Kidney glomerular epithelial cell (primary cell): ENCODE data around the gene DGKG.
A peak's percentile ranks its signal among the peaks of the same experiment; 100 is the strongest.

ENCODE experiments used
- DNase-seq: peaks from one replicate; lab custom pipeline; 2025; lab: John Stamatoyannopoulos, UW

The DGKG gene

DNA sequence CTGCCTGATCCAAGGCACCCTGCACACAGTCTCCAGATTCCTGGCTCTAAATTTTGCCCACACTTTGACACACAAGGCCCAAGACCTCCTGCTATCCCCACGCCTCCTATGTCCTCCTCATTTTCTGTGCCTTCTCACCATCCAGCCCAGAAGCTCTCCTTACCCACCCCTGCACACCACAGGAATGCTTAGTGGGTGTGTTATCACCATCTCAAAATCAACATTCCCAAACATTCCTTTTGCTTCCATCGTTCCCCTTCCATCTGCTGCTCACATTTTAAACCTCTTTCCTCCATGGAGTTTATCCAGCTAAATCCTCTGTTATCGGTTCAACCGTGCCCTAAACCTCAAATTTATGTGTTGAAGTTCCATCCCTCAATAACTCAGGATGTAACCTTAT lies 43.9 kb downstream of the DGKG start:
- DNase-seq, result no peak

DNA sequence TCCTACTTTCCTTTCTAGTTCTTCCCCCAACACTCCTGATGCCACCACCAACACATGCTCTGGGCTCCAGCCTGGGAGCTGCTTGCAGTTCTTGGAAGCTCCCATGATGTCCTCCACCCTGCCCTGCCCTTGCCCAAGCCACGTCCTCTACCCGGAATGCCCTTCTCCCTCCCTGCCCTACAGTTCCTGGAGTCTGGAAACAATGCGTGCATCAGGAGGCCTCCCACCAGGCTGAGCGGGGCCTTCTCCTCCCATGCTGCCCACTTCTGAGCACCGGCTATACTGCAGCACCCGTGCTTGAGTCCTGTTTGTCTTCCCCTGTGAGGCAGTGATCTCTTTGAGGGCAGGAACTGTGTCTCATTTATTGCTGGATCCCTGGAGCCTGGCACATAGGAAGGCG lies 44.6 kb downstream of the DGKG start:
- DNase-seq, result no peak

- no peak for DNase-seq
Measured at GRCh38 chr3:186316666-186317260, 45.3 kb downstream of the DGKG start.

DNA sequence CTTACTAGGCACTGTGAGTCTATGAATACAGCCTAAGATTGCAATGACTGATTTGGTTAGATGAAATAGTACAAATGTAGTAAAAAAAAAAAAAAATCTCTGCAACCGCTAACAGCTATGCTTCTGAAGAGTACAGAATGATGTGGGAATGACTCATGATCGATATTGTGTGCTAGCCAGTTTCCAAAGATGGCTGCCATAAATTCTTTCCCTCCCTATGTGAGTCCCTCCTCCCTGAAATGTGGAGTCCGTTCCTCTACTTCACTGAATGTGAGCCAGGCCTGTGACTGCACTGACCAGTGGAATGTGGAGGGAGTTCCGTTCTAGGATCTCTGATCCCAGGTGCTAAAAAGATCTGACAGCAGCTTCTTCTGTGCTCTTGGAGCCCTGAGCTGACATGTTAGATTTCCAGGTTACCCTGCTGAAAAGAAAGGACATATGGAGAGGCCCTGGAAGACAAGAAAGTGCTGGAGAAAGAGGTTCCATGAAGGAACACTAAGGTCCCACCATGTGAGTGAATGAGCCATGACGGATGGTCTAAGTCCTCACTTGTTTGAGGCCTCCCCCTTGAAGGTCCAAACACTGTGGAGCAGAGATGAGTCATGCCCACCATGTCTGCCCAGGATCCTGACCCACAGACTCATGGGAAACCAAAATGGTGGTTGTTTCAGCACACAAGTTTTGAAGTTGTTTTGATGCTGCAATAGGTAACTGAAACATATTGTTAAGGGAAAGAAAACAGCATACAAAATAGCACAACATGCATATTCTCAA lies 46.3 kb downstream of the DGKG start:
- DNase-seq, result no peak

- DNase-seq, result no peak
Measured at GRCh38 chr3:186314896-186315295, 47.1 kb downstream of the DGKG start.

GRCh38 chr3:186311441-186311840 lies 50.6 kb downstream of the DGKG start:
- DNase-seq, result no peak

GRCh38 chr3:186308549-186308948 lies 53.5 kb downstream of the DGKG start:
- no peak for DNase-seq

- DNase-seq, result peak; percentile 12
Measured at GRCh38 chr3:186307594-186308221, 54.3 kb downstream of the DGKG start.

DNA sequence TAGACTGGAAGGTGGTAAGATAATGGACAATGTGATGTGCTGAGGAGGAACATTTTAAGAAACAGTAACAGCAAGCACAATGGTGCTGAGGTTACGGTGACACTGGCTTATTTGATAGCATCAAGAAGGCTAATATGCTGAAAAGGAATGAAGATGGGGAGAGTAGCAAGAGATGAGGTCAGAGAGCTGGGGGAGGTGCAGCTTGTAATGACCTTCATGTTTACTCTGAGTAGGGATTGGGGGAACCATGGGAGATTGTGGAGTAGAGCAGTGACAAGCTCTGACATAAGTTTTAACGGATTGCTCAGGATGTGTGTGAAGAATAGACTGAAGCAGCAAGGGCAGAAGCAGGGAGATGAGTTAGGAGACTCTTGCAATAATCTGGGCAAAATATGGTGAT lies 56.7 kb downstream of the DGKG start:
- no peak for DNase-seq

- DNase-seq, result peak; percentile 40
Measured at GRCh38 chr3:186303965-186304364, 58.1 kb downstream of the DGKG start.

DNA sequence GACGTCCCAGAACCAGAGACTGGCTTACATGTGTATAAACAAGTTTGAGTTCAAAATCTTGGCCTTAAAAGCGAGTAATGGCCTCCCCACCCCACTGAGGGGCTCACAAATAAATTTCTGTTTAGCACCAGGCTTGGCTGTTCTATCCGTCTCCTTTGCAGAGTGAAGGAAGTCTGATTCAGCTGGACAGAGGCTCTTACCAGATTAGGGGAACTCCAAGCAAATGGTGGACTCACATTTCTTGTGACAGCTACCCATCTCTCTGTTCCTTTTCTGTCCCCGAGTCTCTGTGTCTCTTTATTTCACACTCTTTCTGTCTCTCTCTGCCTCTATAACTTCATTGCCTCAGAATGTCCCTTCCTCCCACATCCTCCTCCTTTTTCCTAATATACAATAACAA lies 62.7 kb downstream of the DGKG start:
- no peak for DNase-seq

- DNase-seq, result no peak
Measured at GRCh38 chr3:186298876-186299275, 63.2 kb downstream of the DGKG start.

DNA sequence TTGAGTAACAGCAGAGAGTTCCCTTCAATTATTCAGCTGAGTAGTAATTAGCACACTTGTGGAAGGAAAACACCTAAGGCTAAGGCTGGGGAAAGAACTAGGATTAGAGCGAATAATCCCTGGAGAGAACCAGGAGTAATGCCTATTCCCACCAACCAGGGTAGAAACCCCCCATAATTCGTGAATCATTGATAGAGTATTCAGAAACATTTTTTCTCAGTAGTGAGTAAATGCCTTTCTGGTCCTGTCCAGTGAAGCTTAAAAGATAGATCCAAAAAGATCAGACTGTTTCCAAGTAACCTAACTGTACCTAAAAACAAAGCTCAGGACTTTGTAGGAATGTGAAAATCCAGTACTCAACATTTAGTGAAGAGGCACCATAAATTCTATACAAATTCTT lies 71.2 kb downstream of the DGKG start:
- peak; percentile 43 for DNase-seq

GRCh38 chr3:186287711-186288110 lies 74.3 kb downstream of the DGKG start:
- peak; percentile 11 for DNase-seq

GRCh38 chr3:186286114-186286513 lies 75.9 kb downstream of the DGKG start:
- no peak for DNase-seq

GRCh38 chr3:186284661-186285060 lies 77.4 kb downstream of the DGKG start:
- no peak for DNase-seq

DNA sequence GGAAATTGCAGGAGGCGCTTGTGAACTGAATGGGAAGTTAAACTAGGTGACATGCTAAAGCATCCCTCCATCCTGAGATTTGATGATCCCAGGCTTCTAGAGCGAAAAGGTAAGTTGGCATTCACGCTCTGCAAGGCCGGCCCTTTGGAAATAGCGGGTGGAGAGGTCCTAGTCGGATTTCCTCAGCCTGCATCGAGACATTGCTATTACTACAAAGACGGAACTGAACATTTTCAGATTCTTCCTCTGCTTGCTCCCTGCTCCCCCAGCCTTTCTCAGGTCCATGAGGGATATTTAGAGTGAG lies 77.7 kb downstream of the DGKG start:
- no peak for DNase-seq

- no peak for DNase-seq
Measured at GRCh38 chr3:186283651-186284348, 78.2 kb downstream of the DGKG start.

GRCh38 chr3:186283096-186283495 lies 78.9 kb downstream of the DGKG start:
- no peak for DNase-seq

GRCh38 chr3:186281176-186281575 lies 80.9 kb downstream of the DGKG start:
- peak; percentile 12 for DNase-seq

DNA sequence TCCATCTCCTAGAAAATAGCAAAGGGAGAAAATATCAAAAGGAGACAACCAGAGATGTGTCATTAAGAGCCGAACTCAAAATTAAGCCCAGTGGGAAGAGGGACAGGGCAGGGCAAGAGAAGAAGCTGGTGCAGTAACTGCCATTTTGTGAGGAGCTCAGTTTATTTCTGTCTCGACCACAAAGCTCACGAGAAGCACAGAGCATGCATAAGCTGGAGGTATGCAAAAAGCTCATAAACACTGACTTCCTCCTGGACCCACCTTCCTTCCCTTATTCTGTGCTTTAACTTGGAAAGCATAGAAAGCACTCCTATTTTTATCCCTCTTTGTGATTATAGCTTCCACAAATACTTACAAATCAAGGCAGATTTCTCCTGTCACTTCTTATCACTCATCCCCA lies 81.3 kb downstream of the DGKG start:
- DNase-seq, result no peak

DNA sequence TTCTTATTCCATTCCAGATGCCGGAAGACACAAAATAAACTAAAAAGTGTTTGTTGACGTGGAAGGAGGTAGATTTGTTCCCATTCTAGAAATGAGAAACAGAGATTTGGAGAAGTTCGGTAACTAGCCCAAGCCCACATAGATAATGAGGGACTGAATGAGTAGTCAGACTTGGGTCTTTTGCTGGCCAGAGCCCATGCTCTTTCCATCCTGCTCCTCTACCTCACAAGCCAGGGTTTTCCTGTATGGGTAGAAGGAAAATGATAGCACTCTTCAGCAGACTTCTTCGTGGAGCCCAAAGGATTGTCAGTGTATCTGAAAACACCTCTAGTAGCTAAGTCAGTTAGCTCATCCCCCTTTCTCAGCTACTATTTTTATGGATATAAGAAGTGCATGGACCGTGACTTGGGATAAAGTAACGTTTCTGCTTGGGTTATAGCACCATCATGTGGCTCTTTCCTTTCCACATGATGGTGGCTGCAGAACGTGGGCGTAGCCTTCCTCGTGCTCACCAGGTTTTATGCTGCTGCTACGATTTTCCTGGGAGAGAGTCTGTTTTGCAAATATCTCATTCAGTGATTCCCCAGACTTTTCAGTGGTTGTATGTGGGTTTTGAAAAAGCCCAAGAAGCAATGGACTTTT lies 84.6 kb downstream of the DGKG start:
- peak; percentile 63 for DNase-seq

DNA sequence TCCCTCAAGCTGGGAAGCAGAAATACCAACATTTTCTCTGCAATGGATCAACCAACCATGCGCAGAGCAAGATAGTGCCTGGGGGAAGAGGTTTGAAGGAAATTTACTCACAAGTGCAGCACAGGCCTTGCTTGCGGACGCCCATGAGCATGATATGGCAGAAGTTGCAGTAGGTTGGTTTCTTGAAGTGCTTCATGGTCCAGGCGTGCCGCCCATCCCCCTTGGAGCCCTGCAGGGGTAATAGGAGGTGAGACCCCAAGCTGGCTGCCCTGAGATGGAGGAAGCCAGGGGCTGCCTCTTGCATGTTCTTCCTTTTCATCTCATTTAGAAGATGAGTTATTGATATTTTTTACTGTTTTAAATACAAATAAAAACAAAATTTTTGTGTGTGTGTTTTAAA lies 86.6 kb downstream of the DGKG start:
- no peak for DNase-seq
